Kidney (tissue), 14 donors: Measurements from ENCODE around the gene SUSD4. TPM values are rescaled to one million over a fixed set of nuclear protein-coding genes. Genes with fewer than 3 reads are reported as not detected.

ENCODE experiments used
- DNase-seq, 5 donors: peaks; one replicate each; pipeline ENCODE4 v3.0.0-alpha.2; 2013 to 2020
- FAIRE-seq: peaks from 2 replicates; lab custom pipeline; 2012; peaks lifted over from hg19 to GRCh38; lab: Jason Lieb, UNC
- H3K27ac ChIP-seq, 2 donors: one replicate each; pipeline ENCODE4 v1.7.0; 2013; ENCODE audit warnings: low read depth in 2 of 2, low read length in 2 of 2, inconsistent platforms in 1 of 2
- H3K27me3 ChIP-seq: one replicate; pipeline ENCODE4 v1.7.1; 2013; ENCODE audit warnings: low read length, inconsistent platforms; ENCODE audit not compliant: control insufficient read depth, insufficient read depth
- H3K36me3 ChIP-seq, 3 donors: one replicate each; pipeline versions ENCODE4 v1.7.0 to v1.7.1; 2013; ENCODE audit warnings: low read length in 3 of 3, control low read depth in 1 of 3, inconsistent platforms in 1 of 3; ENCODE audit not compliant: insufficient read depth in 3 of 3, control insufficient read depth in 2 of 3
- H3K4me1 ChIP-seq, 3 donors: one replicate each; pipeline versions ENCODE4 v1.7.0 to v1.7.1; 2013; ENCODE audit warnings: low read length in 3 of 3, inconsistent platforms in 1 of 3, low read depth in 1 of 3; ENCODE audit not compliant: control insufficient read depth in 2 of 3, insufficient read depth in 2 of 3
- H3K4me3 ChIP-seq, 3 donors: one replicate each; pipeline versions ENCODE4 v1.7.0 to v1.8.1; 2013; ENCODE audit warnings: low read length in 3 of 3, control low read depth in 1 of 3, inconsistent platforms in 1 of 3
- H3K9ac ChIP-seq, 3 donors: one replicate each; pipeline versions ENCODE4 v1.7.0 to v1.7.1; 2013; ENCODE audit warnings: low read length in 3 of 3, control low read depth in 1 of 3, inconsistent platforms in 1 of 3
- H3K9me3 ChIP-seq, 3 donors: one replicate each; pipeline versions ENCODE4 v1.7.0 to v1.7.1; 2013; ENCODE audit warnings: low read length in 3 of 3, control low read depth in 1 of 3, inconsistent platforms in 1 of 3; ENCODE audit not compliant: control insufficient read depth in 2 of 3, insufficient read depth in 1 of 3
- intact Hi-C: fragments of 100-400 bp; cut with DNase I; formaldehyde crosslinking; loops from one replicate; pipeline ENCODE4 v1.11.1; 2022
- polyA plus RNA-seq: library from polyadenylated mRNA; stranded (reverse); fragments of 350-450 nt; fragmentation: Illumina TruSeq; extraction: RNeasy Lipid Tissue Mini Kit (QIAGEN cat#74804); gene quantifications from one replicate; pipeline ENCODE4 v1.2.3, GENCODE V29; 2014; ENCODE audit warnings: low read depth, low replicate concordance; ENCODE audit not compliant: insufficient read depth
- total RNA-seq: library from RNA; stranded (reverse); fragmentation: NEBNext Ultra II Directional; extraction: Animal tissue kit (Norgen Biotek cat#: 25700); gene quantifications from one replicate; pipeline ENCODE4 v1.2.1, GENCODE V29; 2021
- TF ChIP-seq, protein P1 (sequence below): IDR thresholded peaks from 3 replicates; pipeline ENCODE4 v1.5.1; 2012; ENCODE audit warnings: mild to moderate bottlenecking, moderate library complexity, borderline replicate concordance; ENCODE audit not compliant: insufficient read depth; ENCODE audit errors: extremely low read depth
- donor health status: control.
- donor health status: control.
- donor health status: control.
- donor health status: control.
- donor health status: control.
- donor health status: DM: yes; HTN: yes; CAD: no.
- donor health status: Normal renal cell carcinoma (clear cell type).

The SUSD4 gene
- total and polyA plus RNA-seq, 2 donors from 2014 or later = 14.0 to 23.7 TPM

GRCh38 chr1:223307544-223307943 lies 56.4 kb downstream of the SUSD4 start:
- H3K4me3 ChIP-seq = no peak overlapping the region
- TF ChIP-seq, protein P1, sequence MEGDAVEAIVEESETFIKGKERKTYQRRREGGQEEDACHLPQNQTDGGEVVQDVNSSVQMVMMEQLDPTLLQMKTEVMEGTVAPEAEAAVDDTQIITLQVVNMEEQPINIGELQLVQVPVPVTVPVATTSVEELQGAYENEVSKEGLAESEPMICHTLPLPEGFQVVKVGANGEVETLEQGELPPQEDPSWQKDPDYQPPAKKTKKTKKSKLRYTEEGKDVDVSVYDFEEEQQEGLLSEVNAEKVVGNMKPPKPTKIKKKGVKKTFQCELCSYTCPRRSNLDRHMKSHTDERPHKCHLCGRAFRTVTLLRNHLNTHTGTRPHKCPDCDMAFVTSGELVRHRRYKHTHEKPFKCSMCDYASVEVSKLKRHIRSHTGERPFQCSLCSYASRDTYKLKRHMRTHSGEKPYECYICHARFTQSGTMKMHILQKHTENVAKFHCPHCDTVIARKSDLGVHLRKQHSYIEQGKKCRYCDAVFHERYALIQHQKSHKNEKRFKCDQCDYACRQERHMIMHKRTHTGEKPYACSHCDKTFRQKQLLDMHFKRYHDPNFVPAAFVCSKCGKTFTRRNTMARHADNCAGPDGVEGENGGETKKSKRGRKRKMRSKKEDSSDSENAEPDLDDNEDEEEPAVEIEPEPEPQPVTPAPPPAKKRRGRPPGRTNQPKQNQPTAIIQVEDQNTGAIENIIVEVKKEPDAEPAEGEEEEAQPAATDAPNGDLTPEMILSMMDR = no peak
- intact Hi-C loops = no loop called here
- FAIRE-seq (no peak), DNase-seq (no peak)
- no peaks in the 10 kb centered on the region for H3K36me3 ChIP-seq
- H3K9ac ChIP-seq = no peak overlapping the region
- no peaks in the 10 kb centered on the region for H3K4me1 ChIP-seq
- no peaks in the 10 kb centered on the region for H3K27me3 ChIP-seq
- H3K27ac ChIP-seq = no peak overlapping the region
- H3K9me3 ChIP-seq = peaks cover 0 to 8% (median 0%) of the 10 kb centered on the region in 3 donors

DNA sequence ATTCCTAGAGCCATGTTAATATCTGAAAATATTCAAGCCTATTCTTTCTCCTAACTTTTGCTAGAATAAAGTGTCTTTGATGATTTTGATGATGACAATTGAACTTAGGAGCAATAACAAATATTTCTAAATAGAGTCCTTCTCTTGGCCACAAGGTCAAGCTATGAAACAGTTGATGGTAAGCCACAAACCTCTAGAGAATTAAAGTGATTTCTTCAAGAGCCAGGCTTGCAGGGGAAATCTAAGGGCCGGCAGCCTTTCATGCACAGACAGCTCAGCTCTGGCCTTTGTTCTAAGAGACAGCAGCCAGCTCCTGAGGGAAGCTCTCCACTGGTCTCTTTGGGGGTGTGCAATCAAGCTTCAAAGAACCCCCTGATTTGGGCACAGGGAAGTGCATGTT lies 59.0 kb downstream of the SUSD4 start:
- no peaks in the 10 kb centered on the region for H3K4me1 ChIP-seq
- no peaks in the 10 kb centered on the region for H3K36me3 ChIP-seq
- DNase-seq = no peak
- no peak overlapping the region for H3K9ac ChIP-seq
- TF ChIP-seq, protein P1 = no peak
- H3K4me3 ChIP-seq = no peak overlapping the region
- intact Hi-C loops = no loop called here
- H3K9me3 ChIP-seq = peaks cover 0 to 8% (median 0%) of the 10 kb centered on the region in 3 donors
- H3K27me3 ChIP-seq = no peaks in the 10 kb centered on the region
- FAIRE-seq = no peak
- no peak overlapping the region for H3K27ac ChIP-seq

- H3K4me1 ChIP-seq = no peaks in the 10 kb centered on the region
- TF ChIP-seq, protein P1 = no peak
- no peaks in the 10 kb centered on the region for H3K36me3 ChIP-seq
- H3K4me3 ChIP-seq = no peak overlapping the region
- intact Hi-C loops = no loop called here
- peaks cover 0 to 8% (median 0%) of the 10 kb centered on the region in 3 donors for H3K9me3 ChIP-seq
- no peaks in the 10 kb centered on the region for H3K27me3 ChIP-seq
- no peak for FAIRE-seq
- no peak for DNase-seq
- H3K9ac ChIP-seq = no peak overlapping the region
- H3K27ac ChIP-seq = no peak overlapping the region
Observed at GRCh38 chr1:223301371-223301770, 62.6 kb downstream of the SUSD4 start.

GRCh38 chr1:223299553-223299952 lies 64.4 kb downstream of the SUSD4 start:
- H3K36me3 ChIP-seq = no peaks in the 10 kb centered on the region
- TF ChIP-seq, protein P1 = no peak
- no peaks in the 10 kb centered on the region for H3K27me3 ChIP-seq
- intact Hi-C loops = no loop called here
- FAIRE-seq = no peak
- H3K9me3 ChIP-seq = peaks cover 0 to 8% (median 0%) of the 10 kb centered on the region in 3 donors
- H3K4me3 ChIP-seq = no peak overlapping the region
- DNase-seq = no peak
- no peak overlapping the region for H3K27ac ChIP-seq
- no peak overlapping the region for H3K9ac ChIP-seq
- no peaks in the 10 kb centered on the region for H3K4me1 ChIP-seq
